HG03196 (cell line): Measurements from ENCODE around the gene TAS2R4.
A peak's percentile ranks its signal among the peaks of the same experiment; 100 is the strongest.
"Not testable (repeated sequence)": the region's sequence is repeated elsewhere in the genome, so short reads cannot be mapped to it uniquely, and the experiment has no call there.

Experiments
- ATAC-seq: cut with Tn5 transposase; IDR thresholded peaks from one replicate; pipeline ENCODE4 v1.9.1; 2021; ENCODE audit not compliant: unreplicated experiment

TAS2R4 gene

GRCh38 chr7:141776374-141776773, at the start of gene TAS2R4:
Gene TAS2R4 (plus strand): TSS chr7:141776674. CDS start chr7:141778489, 1,815 bp downstream.
- ATAC-seq, result no peak

GRCh38 chr7:141729020-141729419, 47.5 kb upstream of the TAS2R4 start:
- ATAC-seq, result no peak

- ATAC-seq, result no peak
These were observed 44.9 kb upstream of the TAS2R4 start for GRCh38 chr7:141731476-141732149.

- ATAC-seq, result no peak
These were observed 39.2 kb upstream of the TAS2R4 start for GRCh38 chr7:141737118-141737835.

- ATAC-seq, result peak; percentile 92
These were observed 38.5 kb upstream of the TAS2R4 start, which contains the start of gene SSBP1 for GRCh38 chr7:141737836-141738591. Gene SSBP1 (plus strand): TSS chr7:141738358. CDS start chr7:141739167, 809 bp downstream.

- no peak for ATAC-seq
These were observed 37.9 kb upstream of the TAS2R4 start for GRCh38 chr7:141738592-141739013.

GRCh38 chr7:141739250-141739649, 37.2 kb upstream of the TAS2R4 start:
- no peak for ATAC-seq

GRCh38 chr7:141742229-141742628, 34.2 kb upstream of the TAS2R4 start:
- ATAC-seq, result no peak

GRCh38 chr7:141744131-141744530, 32.3 kb upstream of the TAS2R4 start:
- ATAC-seq, result no peak

GRCh38 chr7:141748396-141748795, 28.1 kb upstream of the TAS2R4 start:
- no peak for ATAC-seq

GRCh38 chr7:141751904-141752303, 24.6 kb upstream of the TAS2R4 start:
- not testable (repeated sequence) for ATAC-seq

GRCh38 chr7:141752634-141753033, 23.8 kb upstream of the TAS2R4 start:
- ATAC-seq, result no peak

- no peak for ATAC-seq
These were observed 21.5 kb upstream of the TAS2R4 start for GRCh38 chr7:141754939-141755338.

GRCh38 chr7:141763797-141764196, 12.7 kb upstream of the TAS2R4 start, which contains the start of gene TAS2R3:
Gene TAS2R3 (plus strand): TSS chr7:141764097. CDS start chr7:141764159, 62 bp downstream.
- no peak for ATAC-seq

GRCh38 chr7:141770083-141770583, 6.3 kb upstream of the TAS2R4 start:
- ATAC-seq, result not testable (repeated sequence)

- ATAC-seq, result peak; percentile 80
These were observed 9.5 kb downstream of the TAS2R4 start for GRCh38 chr7:141785706-141786552.

- no peak for ATAC-seq
These were observed 11.8 kb downstream of the TAS2R4 start for GRCh38 chr7:141788296-141788695.

GRCh38 chr7:141789917-141790316, 13.4 kb downstream of the TAS2R4 start, which contains the start of gene TAS2R5:
Gene TAS2R5 (plus strand): TSS chr7:141790217. CDS start chr7:141790362, 145 bp downstream.
- ATAC-seq, result no peak

- ATAC-seq, result no peak
These were observed 16.1 kb downstream of the TAS2R4 start for GRCh38 chr7:141792526-141792925.

GRCh38 chr7:141820067-141820466, 43.6 kb downstream of the TAS2R4 start:
- ATAC-seq, result no peak
